HFF-Myc (cell line): ENCODE measurements around the gene RNGTT.

Experiments
- DNase-seq: peaks from one replicate; pipeline ENCODE4 v3.0.0-alpha.2; 2011; ENCODE audit warnings: low read depth; ENCODE audit errors: extremely low read depth
- H3K4me3 ChIP-seq: replicated peaks from 2 replicates; pipeline ENCODE4 v1.5.1; 2011; ENCODE audit warnings: low read depth, mild to moderate bottlenecking, control low read depth, low read length
- TF ChIP-seq, protein P1 (sequence below): IDR thresholded peaks from 2 replicates; pipeline ENCODE4 v1.5.1; 2012; ENCODE audit warnings: mild to moderate bottlenecking, low read depth, low read length, control low read depth; ENCODE audit errors: missing control alignments

The RNGTT gene

DNA sequence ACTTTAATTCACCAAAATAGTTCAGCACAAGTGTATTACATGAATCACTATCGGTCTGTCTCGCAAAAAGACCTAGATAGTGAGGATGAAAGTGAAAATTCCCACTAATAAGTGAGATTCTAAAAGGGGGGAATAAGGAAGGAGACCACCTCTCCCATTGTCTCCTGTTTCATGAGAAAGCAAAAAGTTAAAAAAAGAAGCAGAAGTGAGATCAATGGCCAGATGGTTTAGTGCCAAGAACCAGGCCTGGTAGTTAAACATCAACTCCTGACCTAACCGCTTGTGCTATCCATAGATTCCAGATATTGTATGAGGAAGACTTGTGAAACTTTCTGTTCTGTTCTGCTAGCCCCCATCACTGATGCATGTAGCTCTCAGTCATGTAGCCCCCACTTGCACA, 293.0 kb downstream of the RNGTT start:
- no peak for DNase-seq
- TF ChIP-seq, protein P1, sequence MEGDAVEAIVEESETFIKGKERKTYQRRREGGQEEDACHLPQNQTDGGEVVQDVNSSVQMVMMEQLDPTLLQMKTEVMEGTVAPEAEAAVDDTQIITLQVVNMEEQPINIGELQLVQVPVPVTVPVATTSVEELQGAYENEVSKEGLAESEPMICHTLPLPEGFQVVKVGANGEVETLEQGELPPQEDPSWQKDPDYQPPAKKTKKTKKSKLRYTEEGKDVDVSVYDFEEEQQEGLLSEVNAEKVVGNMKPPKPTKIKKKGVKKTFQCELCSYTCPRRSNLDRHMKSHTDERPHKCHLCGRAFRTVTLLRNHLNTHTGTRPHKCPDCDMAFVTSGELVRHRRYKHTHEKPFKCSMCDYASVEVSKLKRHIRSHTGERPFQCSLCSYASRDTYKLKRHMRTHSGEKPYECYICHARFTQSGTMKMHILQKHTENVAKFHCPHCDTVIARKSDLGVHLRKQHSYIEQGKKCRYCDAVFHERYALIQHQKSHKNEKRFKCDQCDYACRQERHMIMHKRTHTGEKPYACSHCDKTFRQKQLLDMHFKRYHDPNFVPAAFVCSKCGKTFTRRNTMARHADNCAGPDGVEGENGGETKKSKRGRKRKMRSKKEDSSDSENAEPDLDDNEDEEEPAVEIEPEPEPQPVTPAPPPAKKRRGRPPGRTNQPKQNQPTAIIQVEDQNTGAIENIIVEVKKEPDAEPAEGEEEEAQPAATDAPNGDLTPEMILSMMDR: no peak
- no peak overlapping the region for H3K4me3 ChIP-seq

DNA sequence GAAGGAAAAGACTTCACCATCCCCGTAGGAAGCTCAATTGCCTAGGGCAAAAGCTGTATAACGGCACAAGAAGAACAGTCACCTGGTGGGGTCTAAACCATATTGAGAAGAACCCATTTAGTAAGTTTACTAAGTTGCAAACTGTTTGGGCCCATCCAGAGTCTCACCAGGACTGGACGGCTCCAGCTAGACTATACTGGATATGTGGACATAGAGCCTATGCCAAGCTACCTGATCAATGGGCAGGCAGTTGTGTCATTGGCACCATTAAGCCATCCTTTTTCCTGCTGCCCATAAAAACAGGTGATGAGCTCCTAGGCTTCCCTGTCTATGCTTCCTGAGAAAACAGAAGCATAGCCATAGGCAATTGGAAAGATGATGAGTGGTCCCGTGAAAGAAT, 293.9 kb downstream of the RNGTT start:
- DNase-seq: no peak
- H3K4me3 ChIP-seq: no peak overlapping the region
- TF ChIP-seq, protein P1: no peak

DNA sequence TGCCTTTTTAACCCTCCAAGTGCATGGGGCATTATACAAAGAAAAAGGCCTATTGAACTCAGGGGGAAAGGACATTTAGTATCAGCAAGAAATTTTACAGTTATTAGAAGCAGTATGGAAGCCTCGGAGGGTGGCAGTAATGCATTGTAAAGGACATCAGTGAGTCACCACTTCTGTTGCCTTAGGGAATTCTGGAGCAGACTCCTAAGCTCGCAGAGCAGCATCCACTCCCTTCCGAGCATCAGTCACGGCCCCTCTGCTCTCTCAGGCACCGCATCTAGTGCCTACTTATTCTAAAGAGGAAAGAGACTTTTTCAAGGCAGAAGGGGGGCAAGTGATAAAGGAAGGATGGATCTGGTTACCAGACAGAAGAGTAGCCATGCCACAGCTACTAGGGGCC, 296.5 kb downstream of the RNGTT start:
- no peak overlapping the region for H3K4me3 ChIP-seq
- DNase-seq: no peak
- TF ChIP-seq, protein P1: no peak

DNA sequence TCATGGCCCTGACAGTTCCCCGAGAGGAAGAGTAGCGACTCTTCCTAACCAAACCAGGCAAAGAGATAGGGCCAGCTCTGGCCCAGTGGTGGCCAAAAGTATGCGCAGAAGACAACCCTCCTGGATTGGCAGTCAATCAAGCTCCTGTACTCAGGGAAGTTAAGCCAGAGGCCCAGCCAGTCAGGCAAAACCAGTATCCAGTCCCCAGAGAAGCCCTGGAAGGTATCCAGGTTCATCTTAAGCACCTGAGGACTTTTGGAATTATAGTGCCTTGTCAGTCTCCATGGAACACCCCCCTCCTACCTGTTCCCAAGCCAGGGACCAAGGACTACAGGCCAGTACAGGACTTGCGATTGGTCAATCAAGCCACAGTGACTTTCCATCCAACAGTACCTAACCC, 298.3 kb downstream of the RNGTT start:
- DNase-seq: no peak
- TF ChIP-seq, protein P1: no peak
- H3K4me3 ChIP-seq: no peak overlapping the region

DNA sequence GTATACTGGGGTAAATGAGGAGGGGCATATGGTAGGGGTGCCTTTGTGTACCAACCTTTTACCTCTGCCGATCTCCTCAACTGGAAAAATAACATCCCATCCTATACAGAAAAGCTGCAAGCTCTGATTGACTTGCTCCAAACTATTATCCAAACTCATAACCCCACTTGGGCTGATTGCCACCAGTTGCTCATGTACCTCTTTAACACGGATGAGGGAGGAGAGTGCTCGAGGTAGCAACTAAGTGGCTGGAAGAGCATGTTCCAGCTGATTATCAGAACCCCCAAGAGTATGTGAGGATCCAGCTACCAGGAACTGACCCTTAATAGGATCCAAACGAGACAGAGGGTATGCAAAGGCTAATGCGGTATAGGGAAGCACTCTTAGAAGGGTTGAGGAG, 299.6 kb downstream of the RNGTT start:
- no peak for DNase-seq
- H3K4me3 ChIP-seq: no peak overlapping the region
- TF ChIP-seq, protein P1: no peak

DNA sequence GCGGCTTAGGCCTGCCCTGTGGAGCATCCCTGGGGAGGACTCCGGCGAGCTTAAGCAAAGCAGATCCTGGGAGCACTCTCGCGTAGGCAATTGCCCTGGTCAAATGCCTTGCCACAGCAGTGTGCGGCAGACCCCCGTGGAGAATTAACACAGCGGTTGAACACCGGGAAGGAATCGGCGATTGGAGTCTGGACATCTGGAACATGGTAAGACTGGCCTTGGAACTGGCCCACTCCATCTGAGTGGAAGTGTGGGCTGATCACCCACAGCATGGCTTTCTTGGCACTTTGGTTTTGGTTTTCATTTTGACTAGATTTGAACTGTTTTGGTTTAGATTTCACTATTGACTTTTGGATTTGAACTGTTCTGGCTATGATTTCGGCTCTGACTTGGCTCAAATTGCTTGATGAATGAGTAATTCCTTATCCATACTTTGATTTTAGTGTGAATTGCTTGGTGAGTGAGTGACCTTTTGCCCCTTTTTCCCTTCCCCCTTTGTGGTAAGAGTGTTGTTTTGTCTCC, 300.7 kb downstream of the RNGTT start:
- TF ChIP-seq, protein P1: no peak

DNA sequence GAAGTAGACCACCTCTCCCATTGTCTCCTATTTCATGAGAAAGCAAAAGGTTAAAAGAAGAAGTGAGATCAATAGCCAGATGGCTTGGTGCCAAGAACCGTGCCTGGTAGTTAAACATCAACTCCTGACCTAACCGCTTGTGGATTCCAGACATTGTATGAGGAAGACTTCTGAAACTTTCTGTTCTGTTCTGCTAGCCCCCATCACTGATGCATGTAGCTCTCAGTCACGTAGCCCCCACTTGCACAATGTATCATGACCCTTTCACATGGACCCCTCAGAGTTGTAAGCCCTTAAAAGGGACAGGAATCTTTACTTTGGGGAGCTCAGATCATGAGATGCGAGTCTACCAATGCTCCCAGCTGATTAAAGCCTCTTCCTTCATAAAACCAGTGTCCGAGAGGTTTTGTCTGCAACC, 301.2 kb downstream of the RNGTT start:
- no peak for DNase-seq
- TF ChIP-seq, protein P1: no peak
- H3K4me3 ChIP-seq: no peak overlapping the region

More for the DNA sequence above, 300.7 kb downstream of the RNGTT start:
- H3K4me3 ChIP-seq: no peak overlapping the region
- DNase-seq: no peak
